ENCODE data around the gene GBE1. TPM values are rescaled to one million over a fixed set of nuclear protein-coding genes. Genes with fewer than 3 reads are reported as not detected.

Gene GBE1
- total RNA-seq, 1 experiment from 2014 or later: 9.2 TPM

- TF ChIP-seq CREB1 (CRISPR knock-in tag; IDR thresholded peaks at IDR 0.05) (no peak), AR (CRISPR knock-in tag; IDR thresholded peaks at IDR 0.05) (no peak), AFF4 (CRISPR knock-in tag; IDR thresholded peaks at IDR 0.05; ENCODE audit: borderline replicate concordance) (no peak), TCF7 (CRISPR knock-in tag; IDR thresholded peaks at IDR 0.05; ENCODE audit: low read depth) (0 out of 2 replicates have a peak, but pooled peaks have one; percentile 13), MXD4 (CRISPR knock-in tag; IDR thresholded peaks at IDR 0.05; ENCODE audit: borderline replicate concordance) (no peak), MYBL2 (CRISPR knock-in tag; IDR thresholded peaks at IDR 0.05) (peak; percentile 94), ERG (CRISPR knock-in tag; IDR thresholded peaks at IDR 0.05) (no peak), RELA (CRISPR knock-in tag; IDR thresholded peaks at IDR 0.05; ENCODE audit: borderline replicate concordance) (no peak), CBFB (CRISPR knock-in tag; IDR thresholded peaks at IDR 0.05; ENCODE audit: low read depth) (peak; percentile 85; the same call in 1 of the 2 replicates), ZNF317 (CRISPR knock-in tag; IDR thresholded peaks at IDR 0.05; ENCODE audit: borderline replicate concordance, low read depth) (no peak), FOXP4 (CRISPR knock-in tag; IDR thresholded peaks at IDR 0.05) (no peak), ZNF281 (CRISPR knock-in tag; IDR thresholded peaks at IDR 0.05) (no peak)
- TF ChIP-seq, protein P1, sequence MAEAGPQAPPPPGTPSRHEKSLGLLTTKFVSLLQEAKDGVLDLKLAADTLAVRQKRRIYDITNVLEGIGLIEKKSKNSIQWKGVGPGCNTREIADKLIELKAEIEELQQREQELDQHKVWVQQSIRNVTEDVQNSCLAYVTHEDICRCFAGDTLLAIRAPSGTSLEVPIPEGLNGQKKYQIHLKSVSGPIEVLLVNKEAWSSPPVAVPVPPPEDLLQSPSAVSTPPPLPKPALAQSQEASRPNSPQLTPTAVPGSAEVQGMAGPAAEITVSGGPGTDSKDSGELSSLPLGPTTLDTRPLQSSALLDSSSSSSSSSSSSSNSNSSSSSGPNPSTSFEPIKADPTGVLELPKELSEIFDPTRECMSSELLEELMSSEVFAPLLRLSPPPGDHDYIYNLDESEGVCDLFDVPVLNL (CRISPR knock-in tag; IDR thresholded peaks at IDR 0.05; ENCODE audit: borderline replicate concordance, low read depth): 0 out of 2 replicates have a peak, but pooled peaks have one; percentile 39
- TF ChIP-seq, protein P2, sequence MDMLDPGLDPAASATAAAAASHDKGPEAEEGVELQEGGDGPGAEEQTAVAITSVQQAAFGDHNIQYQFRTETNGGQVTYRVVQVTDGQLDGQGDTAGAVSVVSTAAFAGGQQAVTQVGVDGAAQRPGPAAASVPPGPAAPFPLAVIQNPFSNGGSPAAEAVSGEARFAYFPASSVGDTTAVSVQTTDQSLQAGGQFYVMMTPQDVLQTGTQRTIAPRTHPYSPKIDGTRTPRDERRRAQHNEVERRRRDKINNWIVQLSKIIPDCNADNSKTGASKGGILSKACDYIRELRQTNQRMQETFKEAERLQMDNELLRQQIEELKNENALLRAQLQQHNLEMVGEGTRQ (CRISPR knock-in tag; IDR thresholded peaks at IDR 0.05): no peak
- TF ChIP-seq, protein P3, sequence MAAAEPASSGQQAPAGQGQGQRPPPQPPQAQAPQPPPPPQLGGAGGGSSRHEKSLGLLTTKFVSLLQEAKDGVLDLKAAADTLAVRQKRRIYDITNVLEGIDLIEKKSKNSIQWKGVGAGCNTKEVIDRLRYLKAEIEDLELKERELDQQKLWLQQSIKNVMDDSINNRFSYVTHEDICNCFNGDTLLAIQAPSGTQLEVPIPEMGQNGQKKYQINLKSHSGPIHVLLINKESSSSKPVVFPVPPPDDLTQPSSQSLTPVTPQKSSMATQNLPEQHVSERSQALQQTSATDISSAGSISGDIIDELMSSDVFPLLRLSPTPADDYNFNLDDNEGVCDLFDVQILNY (CRISPR knock-in tag; IDR thresholded peaks at IDR 0.05): peak; percentile 89
Measured at GRCh38 chr3:81760924-81761903, at the start of gene GBE1 (continued).
